Glomerular endothelial cell (primary cell): Measurements from ENCODE around the gene SOCS1. TPM values are rescaled to one million over a fixed set of nuclear protein-coding genes. Genes with fewer than 3 reads are reported as not detected.
"Not testable (repeated sequence)": the region's sequence is repeated elsewhere in the genome, so short reads cannot be mapped to it uniquely, and the experiment has no call there.

Source experiments
- DNase-seq: peaks from one replicate; pipeline ENCODE4 v3.0.0-alpha.2; 2011; ENCODE audit warnings: low read depth, low spot score; ENCODE audit errors: extremely low read depth
- total RNA-seq: library from RNA; depleted of rRNA; stranded (reverse); fragments of >200 nt; gene quantifications from 2 replicates; pipeline ENCODE4 v1.2.3, GENCODE V29; 2015

The SOCS1 gene
- total RNA-seq, 1 donor from 2014 or later, result 11.3 TPM

GRCh38 chr16:11231367-11231970, 24.5 kb downstream of the SOCS1 start:
- no peak for DNase-seq

- DNase-seq, result no peak
Observed at GRCh38 chr16:11229906-11230305, 26.1 kb downstream of the SOCS1 start.

- DNase-seq, result no peak
Observed at GRCh38 chr16:11229432-11229831, 26.6 kb downstream of the SOCS1 start.

- no peak for DNase-seq
Observed at GRCh38 chr16:11225677-11226549, 30.1 kb downstream of the SOCS1 start.

GRCh38 chr16:11224894-11225676, 30.9 kb downstream of the SOCS1 start:
- no peak for DNase-seq

- no peak for DNase-seq
Observed at GRCh38 chr16:11224096-11224893, 31.7 kb downstream of the SOCS1 start.

GRCh38 chr16:11220507-11220906, 35.5 kb downstream of the SOCS1 start:
- DNase-seq, result not testable (repeated sequence)

- no peak for DNase-seq
Observed at GRCh38 chr16:11219178-11219577, 36.8 kb downstream of the SOCS1 start.

- DNase-seq, result no peak
Observed at GRCh38 chr16:11218604-11218962, 37.4 kb downstream of the SOCS1 start.

- no peak for DNase-seq
Observed at GRCh38 chr16:11217651-11218603, 38.1 kb downstream of the SOCS1 start.

- DNase-seq, result no peak
Observed at GRCh38 chr16:11215935-11216556, 40.0 kb downstream of the SOCS1 start.

GRCh38 chr16:11213799-11214198, 42.2 kb downstream of the SOCS1 start:
- no peak for DNase-seq

GRCh38 chr16:11213373-11213772, 42.6 kb downstream of the SOCS1 start:
- DNase-seq, result no peak

GRCh38 chr16:11212798-11213196, 43.2 kb downstream of the SOCS1 start:
- no peak for DNase-seq

- DNase-seq, result no peak
Observed at GRCh38 chr16:11211977-11212797, 43.8 kb downstream of the SOCS1 start.

GRCh38 chr16:11211061-11211976, 44.7 kb downstream of the SOCS1 start:
- DNase-seq, result no peak

- no peak for DNase-seq
Observed at GRCh38 chr16:11210260-11210659, 45.7 kb downstream of the SOCS1 start.
